B cell (primary cell): Measurements from ENCODE around the gene HES5. TPM values are rescaled to one million over a fixed set of nuclear protein-coding genes. Genes with fewer than 3 reads are reported as not detected.

Source experiments
- ATAC-seq: fragments of 200-7000 bp; cut with Tn5 transposase; one replicate; pipeline ENCODE4 v1.10.0; 2021; ENCODE audit warnings: low read depth, mild to moderate bottlenecking, moderate number of reproducible peaks, moderate library complexity
- CTCF ChIA-PET: fragments of 350-600 bp; sonication (Branson Sonifier 250); formaldehyde crosslinking; loops from one replicate; lab custom pipeline; 2021; ENCODE audit warnings: antibody characterized with exemption, inconsistent platforms; lab: Charles Lee
- POLR2A ChIA-PET: fragments of 350-600 bp; sonication (Branson Sonifier 250); formaldehyde crosslinking; loops from one replicate; lab custom pipeline; 2021; ENCODE audit warnings: antibody characterized with exemption; lab: Charles Lee
- DNase-seq: peaks from one replicate; pipeline ENCODE4 v3.0.0; 2013
- H2AFZ ChIP-seq: 2 replicates; pipeline ENCODE4 v1.6.1; 2012; ENCODE audit warnings: mild to moderate bottlenecking, low read depth, low read length; ENCODE audit not compliant: insufficient read depth, poor library complexity, severe bottlenecking
- H3K27ac ChIP-seq, 2 donors: 1 replicate in 1 of 2; 2 replicates in 1 of 2; pipeline ENCODE4 v1.5.1; 2012 to 2013; ENCODE audit warnings: low read length in 2 of 2, mild to moderate bottlenecking in 2 of 2, moderate library complexity in 1 of 2
- H3K27me3 ChIP-seq, 4 experiments: fragments of 200-600 bp in 1 of 4; sonication (generic) in 1 of 4; replicated peaks in 1 of 4; 1 replicate in 2 of 4; 2 replicates in 2 of 4; pipeline versions ENCODE4 v1.6.1 to v1.7.0; 2013 to 2016; ENCODE audit warnings: low read length in 3 of 4, mild to moderate bottlenecking in 2 of 4, mixed read lengths in 1 of 4, moderate library complexity in 1 of 4; ENCODE audit not compliant: insufficient read depth in 4 of 4, control insufficient read depth in 3 of 4; ENCODE audit errors: control extremely low read depth in 1 of 4
- H3K36me3 ChIP-seq, 2 experiments: replicated peaks in 1 of 2; 1 replicate in 1 of 2; 2 replicates in 1 of 2; pipeline versions ENCODE4 v1.6.1 to v1.7.1; 2013; ENCODE audit warnings: low read length in 1 of 2; ENCODE audit not compliant: insufficient read depth in 2 of 2, control insufficient read depth in 1 of 2; ENCODE audit errors: control extremely low read depth in 1 of 2, extremely low read depth in 1 of 2
- H3K4me1 ChIP-seq, 2 donors: fragments of 200-600 bp in 1 of 2; sonication (generic) in 1 of 2; 1 replicate in 1 of 2; 2 replicates in 1 of 2; pipeline versions ENCODE4 v1.5.1 to v1.6.1; 2013 to 2017; ENCODE audit warnings: low read length in 2 of 2; ENCODE audit not compliant: control insufficient read depth in 2 of 2, insufficient read depth in 2 of 2
- H3K4me2 ChIP-seq: replicated peaks from 2 replicates; pipeline ENCODE3; 2012; ENCODE audit warnings: mild to moderate bottlenecking, low read depth, low read length; ENCODE audit not compliant: poor library complexity, severe bottlenecking
- H3K4me3 ChIP-seq, 5 experiments: fragments of 200-600 bp in 1 of 5; sonication (generic) in 1 of 5; 1 replicate in 3 of 5; 2 replicates in 2 of 5; pipeline versions ENCODE4 v1.5.1 to v1.7.0; 2011 to 2016; ENCODE audit warnings: low read length in 4 of 5, mild to moderate bottlenecking in 4 of 5, low read depth in 2 of 5, control low read depth in 1 of 5, moderate library complexity in 1 of 5; ENCODE audit not compliant: insufficient read depth in 1 of 5; ENCODE audit errors: control extremely low read depth in 1 of 5, extremely low read depth in 1 of 5
- H3K79me2 ChIP-seq: fragments of 200-600 bp; sonication (generic); one replicate; pipeline ENCODE4 v1.6.0; 2016; ENCODE audit warnings: low read length; ENCODE audit not compliant: control insufficient read depth, insufficient read depth
- H3K9ac ChIP-seq: fragments of 200-600 bp; sonication (generic); 2 replicates; pipeline ENCODE4 v1.6.1; 2017; ENCODE audit warnings: mild to moderate bottlenecking, low read length, moderate library complexity
- H3K9me3 ChIP-seq, 3 donors: one replicate each; pipeline versions ENCODE4 v1.6.1 to v1.7.1; 2013; ENCODE audit warnings: low read length in 2 of 3; ENCODE audit not compliant: control insufficient read depth in 2 of 3, insufficient read depth in 1 of 3; ENCODE audit errors: control extremely low read depth in 1 of 3
- H4K20me1 ChIP-seq: 2 replicates; pipeline ENCODE4 v1.6.0; 2012; ENCODE audit warnings: mild to moderate bottlenecking, low read length; ENCODE audit not compliant: insufficient read depth, control insufficient read depth, poor library complexity, severe bottlenecking
- H3K27ac Mint-ChIP-seq: one replicate; pipeline ENCODE4 v1.8.0; 2021; ENCODE audit warnings: mixed read lengths
- H3K27me3 Mint-ChIP-seq: one replicate; pipeline ENCODE4 v1.8.0; 2021; ENCODE audit warnings: mixed read lengths
- H3K4me1 Mint-ChIP-seq: one replicate; pipeline ENCODE4 v1.8.0; 2021; ENCODE audit warnings: mixed read lengths
- H3K4me3 Mint-ChIP-seq: one replicate; pipeline ENCODE4 v1.8.0; 2021; ENCODE audit warnings: mixed read lengths
- H3K9me3 Mint-ChIP-seq: one replicate; pipeline ENCODE4 v1.8.0; 2022; ENCODE audit warnings: mixed read lengths; ENCODE audit not compliant: insufficient read depth
- CTCF ChIP-seq: fragments of 200-600 bp; IDR thresholded peaks from one replicate; pipeline ENCODE4 v1.8.0; 2022; ENCODE audit warnings: antibody characterized with exemption, mild to moderate bottlenecking
- EZH2 ChIP-seq: IDR thresholded peaks from 2 replicates; pipeline ENCODE4 v1.6.1; 2012; ENCODE audit warnings: borderline replicate concordance, low read depth, mild to moderate bottlenecking, moderate library complexity, low read length; ENCODE audit not compliant: insufficient read depth, poor library complexity, severe bottlenecking
- WGBS: methylation state at CpG from one replicate; pipeline ENCODE4 v1.1.5; 2013; ENCODE audit warnings: missing lambda C conversion rate; ENCODE audit not compliant: insufficient coverage; 5-methylcytosine and 5-hydroxymethylcytosine counted together
- intact Hi-C: fragments of 100-400 bp; cut with micrococcal nuclease; formaldehyde crosslinking; loops from one replicate; pipeline ENCODE4 v1.10.0; 2022
- polyA plus RNA-seq: library from polyadenylated mRNA; depleted of rRNA; stranded (reverse); fragments of >200 nt; gene quantifications from 2 replicates; pipeline ENCODE4 v1.2.3, GENCODE V29; 2012
- total RNA-seq, 2 donors: library from RNA; stranded (reverse); fragments of 120-200 nt in 1 of 2; gene quantifications; 1 replicate in 1 of 2; 2 replicates in 1 of 2; pipeline versions ENCODE4 v1.2.3 to v1.2.4, GENCODE V29; 2013 to 2022

Gene HES5
- total and polyA plus RNA-seq, 2 donors (not counting 1 experiment from before 2014, with no cell fraction given) = not detected

- H3K4me2 ChIP-seq = no peak overlapping the region
- DNase-seq = no peak
- Mint-ChIP-seq H3K4me3 (no peak overlapping the region), H3K4me1 (peaks cover 14% of the 10 kb centered on the region), H3K27me3 (peaks cover 15% of the 10 kb centered on the region), H3K27ac (no peak overlapping the region), H3K9me3 (no peaks in the 10 kb centered on the region)
- TF ChIP-seq CTCF (no peak), EZH2 (no peak)
- H3K36me3 ChIP-seq = no peaks in the 10 kb centered on the region
- ChIA-PET POLR2A (no interaction called here), CTCF (interaction anchor here (0.9 kb wide), 1 partner anchor 16 kb away, joined by 3 read pairs; no protein-coding TSS in a partner anchor)
- peaks cover 0 to 11% (median 0%) of the 10 kb centered on the region in 3 donors for H3K9me3 ChIP-seq
- H3K79me2 ChIP-seq = no peaks in the 10 kb centered on the region
- no peak overlapping the region for H3K27ac ChIP-seq
- no peak overlapping the region for H3K9ac ChIP-seq
- H3K4me3 ChIP-seq = no peak overlapping the region
- 93% methylated on average over 14 of the region's 23 CpGs for WGBS
- ATAC-seq = no peak
- intact Hi-C loops = no loop called here
- no peak overlapping the region for H2AFZ ChIP-seq
- H4K20me1 ChIP-seq = peaks cover 17% of the 10 kb centered on the region
- H3K4me1 ChIP-seq = peaks cover 22 to 24% of the 10 kb centered on the region in 2 donors
- H3K27me3 ChIP-seq = peaks cover 0 to 56% (median 23%) of the 10 kb centered on the region in 4 experiments
These were observed 2.6 kb upstream of the HES5 start for GRCh38 chr1:2532485-2533160.
